Testis (tissue), 2 donors: ENCODE results near the gene C2orf92.

Experiments used
- CTCF ChIP-seq, 3 experiments: fragments of 450-650 bp in 2 of 3; fragments of 200-600 bp in 1 of 3; sonication (generic) in 1 of 3; IDR thresholded peaks; one replicate each; pipeline ENCODE4 v1.5.1; 2016 to 2019; ENCODE audit warnings: antibody characterized with exemption in 3 of 3, mild to moderate bottlenecking in 2 of 3, moderate library complexity in 1 of 3
- POLR2A ChIP-seq: fragments of 450-650 bp; IDR thresholded peaks from one replicate; pipeline ENCODE4 v1.6.1; 2017; ENCODE audit warnings: antibody characterized with exemption, mild to moderate bottlenecking, moderate library complexity

GRCh38 chr2:97718942-97719341 lies 49.4 kb downstream of the C2orf92 start:
- no peak for TF ChIP-seq CTCF (IDR thresholded peaks at IDR 0.05)
- TF ChIP-seq POLR2A, result no peak
